Testis (tissue), 3 donors: ENCODE data around the gene ATXN7. TPM values are rescaled to one million over a fixed set of nuclear protein-coding genes. Genes with fewer than 3 reads are reported as not detected.

ENCODE experiments used
- DNase-seq: peaks from one replicate; pipeline ENCODE4 v3.0.0-alpha.2; 2019
- H3K27ac ChIP-seq, 2 donors: fragments of 200-600 bp; sonication (generic); one replicate each; pipeline ENCODE4 v1.5.1; 2019
- H3K27me3 ChIP-seq: fragments of 200-600 bp; sonication (generic); one replicate; pipeline ENCODE4 v1.5.1; 2019
- H3K36me3 ChIP-seq: fragments of 200-600 bp; sonication (generic); one replicate; pipeline ENCODE4 v1.5.1; 2017; ENCODE audit warnings: low read depth; ENCODE audit errors: missing control alignments
- H3K4me1 ChIP-seq: fragments of 200-600 bp; sonication (generic); one replicate; pipeline ENCODE4 v1.5.1; 2019
- H3K4me3 ChIP-seq, 2 donors: fragments of 200-600 bp; sonication (generic); one replicate each; pipeline ENCODE4 v1.5.1; 2017 to 2019
- H3K9me3 ChIP-seq: fragments of 200-600 bp; sonication (generic); one replicate; pipeline ENCODE4 v1.5.1; 2017
- CTCF ChIP-seq, 3 experiments: fragments of 450-650 bp in 2 of 3; fragments of 200-600 bp in 1 of 3; sonication (generic) in 1 of 3; IDR thresholded peaks; one replicate each; pipeline ENCODE4 v1.5.1; 2016 to 2019; ENCODE audit warnings: antibody characterized with exemption in 3 of 3, mild to moderate bottlenecking in 2 of 3, moderate library complexity in 1 of 3
- POLR2A ChIP-seq: fragments of 450-650 bp; IDR thresholded peaks from one replicate; pipeline ENCODE4 v1.6.1; 2017; ENCODE audit warnings: antibody characterized with exemption, mild to moderate bottlenecking, moderate library complexity
- WGBS, 2 donors: methylation state at CpG; one replicate each; pipeline ENCODE4 v1.1.5; 2018; 5-methylcytosine and 5-hydroxymethylcytosine counted together
- intact Hi-C: fragments of 100-400 bp; cut with DNase I; formaldehyde crosslinking; loops from one replicate; pipeline ENCODE4 v1.15.1; 2023; ENCODE audit warnings: low total_unique reads
- polyA plus RNA-seq: library from polyadenylated mRNA; stranded (reverse); fragments of 350-450 nt; fragmentation: Illumina TruSeq; extraction: RNeasy Lipid Tissue Mini Kit (QIAGEN cat#74804); gene quantifications from one replicate; pipeline ENCODE4 v1.2.3, GENCODE V29; 2014; ENCODE audit warnings: low read depth, low replicate concordance; ENCODE audit not compliant: insufficient read depth
- total RNA-seq, 2 donors: library from RNA; depleted of rRNA; stranded (reverse); fragments of >200 nt; gene quantifications; one replicate each; pipeline ENCODE4 v1.2.3, GENCODE V29; 2016

Gene ATXN7
- total and polyA plus RNA-seq, 3 donors from 2014 or later: 30.9 to 47.6 (median 46.0) TPM

- intact Hi-C loops: no loop called here
- H3K27ac ChIP-seq: no peak overlapping the region
Measured at GRCh38 chr3:63933459-63933858, 69.8 kb downstream of the ATXN7 start.

GRCh38 chr3:63934041-63934866 lies 70.6 kb downstream of the ATXN7 start:
- Histone ChIP-seq H3K36me3 (no peaks in the 10 kb centered on the region), H3K9me3 (no peaks in the 10 kb centered on the region), H3K4me3 (no peak overlapping the region), H3K27me3 (no peaks in the 10 kb centered on the region), H3K4me1 (no peaks in the 10 kb centered on the region), H3K27ac (no peak overlapping the region)
- WGBS, 2 donors: 59 to 69% methylated on average over 6 of the region's 6 CpGs
- intact Hi-C loops: no loop called here
- TF ChIP-seq CTCF (IDR thresholded peaks at IDR 0.05): no peak
- no peak for TF ChIP-seq POLR2A
- no peak for DNase-seq

More at GRCh38 chr3:63933459-63933858, 69.8 kb downstream of the ATXN7 start:
- TF ChIP-seq CTCF (IDR thresholded peaks at IDR 0.05) (no peak), POLR2A (no peak)
- no peak for DNase-seq
- Histone ChIP-seq H3K4me1 (no peaks in the 10 kb centered on the region), H3K27me3 (no peaks in the 10 kb centered on the region), H3K4me3 (no peak overlapping the region), H3K36me3 (no peaks in the 10 kb centered on the region), H3K9me3 (no peaks in the 10 kb centered on the region)
- WGBS, 2 donors: 93 to 100% methylated on average over 1 of the region's 1 CpG

- intact Hi-C loops: no loop called here
- Histone ChIP-seq H3K27me3 (no peaks in the 10 kb centered on the region), H3K9me3 (no peaks in the 10 kb centered on the region), H3K27ac (no peak overlapping the region), H3K4me3 (no peak overlapping the region), H3K4me1 (no peaks in the 10 kb centered on the region), H3K36me3 (no peaks in the 10 kb centered on the region)
- DNase-seq: no peak
- 53 to 67% methylated on average over 4 of the region's 4 CpGs for WGBS, 2 donors
- TF ChIP-seq CTCF (IDR thresholded peaks at IDR 0.05): no peak
- no peak for TF ChIP-seq POLR2A
Measured at GRCh38 chr3:63936925-63937324, 73.3 kb downstream of the ATXN7 start.

GRCh38 chr3:63937661-63938651 lies 74.3 kb downstream of the ATXN7 start:
- intact Hi-C loops: no loop called here
- DNase-seq: no peak
- 87 to 88% methylated on average over 6 of the region's 6 CpGs for WGBS, 2 donors

More at GRCh38 chr3:63937661-63938651, 74.3 kb downstream of the ATXN7 start:
- no peaks in the 10 kb centered on the region for H3K36me3 ChIP-seq
- H3K9me3 ChIP-seq: no peaks in the 10 kb centered on the region
- no peak overlapping the region for H3K4me3 ChIP-seq
- H3K27me3 ChIP-seq: no peaks in the 10 kb centered on the region
- H3K4me1 ChIP-seq: no peaks in the 10 kb centered on the region
- TF ChIP-seq CTCF (IDR thresholded peaks at IDR 0.05) (no peak), POLR2A (no peak)
- no peak overlapping the region for H3K27ac ChIP-seq
